Stomach (tissue), 9 donors: ENCODE measurements around the gene CASP12. TPM values are rescaled to one million over a fixed set of nuclear protein-coding genes. Genes with fewer than 3 reads are reported as not detected.

Experiments used
- DNase-seq, 2 donors: peaks; one replicate each; pipeline versions ENCODE4 v3.0.0 to v3.0.0-alpha.2; 2013 to 2019
- H3K27ac ChIP-seq, 5 donors: fragments of 200-600 bp in 4 of 5; sonication (generic) in 4 of 5; one replicate each; pipeline ENCODE4 v1.5.1; 2013 to 2019; ENCODE audit warnings: mild to moderate bottlenecking in 1 of 5, moderate library complexity in 1 of 5
- H3K27me3 ChIP-seq, 3 donors: fragments of 200-600 bp; sonication (generic); one replicate each; pipeline ENCODE4 v1.5.1; 2017 to 2019; ENCODE audit warnings: mixed run types in 1 of 3
- H3K36me3 ChIP-seq, 4 donors: fragments of 200-600 bp; sonication (generic); 1 replicate in 3 of 4; 2 replicates in 1 of 4; pipeline ENCODE4 v1.5.1; 2016 to 2019
- H3K4me1 ChIP-seq, 4 donors: fragments of 200-600 bp; sonication (generic); one replicate each; pipeline ENCODE4 v1.5.1; 2016 to 2019
- H3K4me3 ChIP-seq, 4 donors: fragments of 200-600 bp; sonication (generic) in 3 of 4; one replicate each; pipeline ENCODE4 v1.5.1; 2016 to 2019; ENCODE audit warnings: mild to moderate bottlenecking in 1 of 4
- H3K9me3 ChIP-seq, 4 donors: fragments of 200-600 bp; sonication (generic); one replicate each; pipeline ENCODE4 v1.5.1; 2016 to 2019
- CTCF ChIP-seq, 7 experiments: fragments of 450-650 bp in 4 of 7; fragments of 200-600 bp in 3 of 7; sonication (generic) in 3 of 7; IDR thresholded peaks; one replicate each; pipeline ENCODE4 v1.5.1; 2016 to 2019; ENCODE audit warnings: antibody characterized with exemption in 7 of 7, control low read depth in 2 of 7, mild to moderate bottlenecking in 1 of 7
- EP300 ChIP-seq: sonication (generic); formaldehyde crosslinking; IDR thresholded peaks from one replicate; pipeline ENCODE4 v1.6.1; 2017; ENCODE audit warnings: antibody characterized with exemption
- POLR2A ChIP-seq, 4 donors: fragments of 450-650 bp; IDR thresholded peaks; one replicate each; pipeline ENCODE4 v1.6.1; 2016; ENCODE audit warnings: antibody characterized with exemption in 4 of 4, control low read depth in 2 of 4, mild to moderate bottlenecking in 1 of 4, moderate library complexity in 1 of 4
- POLR2AphosphoS5 ChIP-seq, 3 donors: sonication (generic); formaldehyde crosslinking; IDR thresholded peaks; one replicate each; pipeline ENCODE4 v1.6.1; 2016; ENCODE audit warnings: antibody characterized with exemption in 3 of 3
- WGBS, 5 donors: extraction: QIAGEN DNeasy Blood & Tissue Kit in 3 of 5; methylation state at CpG; one replicate each; pipeline versions ENCODE4 v1.1.5 to v1.1.7; 2013 to 2018; 5-methylcytosine and 5-hydroxymethylcytosine counted together
- intact Hi-C: fragments of 100-400 bp; cut with DNase I; formaldehyde crosslinking; loops from one replicate; pipeline ENCODE4 v1.15.1; 2023; ENCODE audit warnings: low total_unique reads
- polyA plus RNA-seq, 3 donors: library from polyadenylated mRNA; stranded (reverse); fragments of 200-250 nt; gene quantifications; one replicate each; pipeline ENCODE4 v1.2.3, GENCODE V29; 2013
- total RNA-seq, 5 donors: library from RNA; depleted of rRNA; stranded (reverse); fragments of >200 nt; gene quantifications; one replicate each; pipeline versions ENCODE4 v1.1.0 to v1.2.3, GENCODE V29; 2014 to 2016
- donor health status: healthy with polysubstance abuse.
- donor health status: Bipolar disorder and iron deficiency.
- donor health status: healthy.

The CASP12 gene
- total and polyA plus RNA-seq, 8 donors, result 0.23 to 8.5 (median 2.2) TPM; not detected in 3

GRCh38 chr11:104883342-104883741 lies 14.9 kb downstream of the CASP12 start:
- WGBS, 5 donors, result 85 to 94% (median 92%) methylated on average over 2 of the region's 2 CpGs
- H3K9me3 ChIP-seq, result no peaks in the 10 kb centered on the region
- intact Hi-C loops, result no loop called here
- TF ChIP-seq CTCF (IDR thresholded peaks at IDR 0.05), result no peak
- TF ChIP-seq POLR2AphosphoS5 (IDR thresholded peaks at IDR 0.05), result no peak
- no peak for TF ChIP-seq EP300
- H3K27ac ChIP-seq, result no peak overlapping the region
- DNase-seq, result no peak
- no peak overlapping the region for H3K4me3 ChIP-seq
- H3K4me1 ChIP-seq, result no peaks in the 10 kb centered on the region
- H3K27me3 ChIP-seq, result no peaks in the 10 kb centered on the region
- H3K36me3 ChIP-seq, result peaks cover 0 to 13% (median 3%) of the 10 kb centered on the region in 4 donors

- Histone ChIP-seq H3K27ac (no peak overlapping the region), H3K27me3 (no peaks in the 10 kb centered on the region), H3K4me3 (no peak overlapping the region), H3K4me1 (no peaks in the 10 kb centered on the region), H3K36me3 (peaks cover 0 to 4% (median under 1%) of the 10 kb centered on the region in 4 donors), H3K9me3 (no peaks in the 10 kb centered on the region)
- TF ChIP-seq POLR2AphosphoS5 (IDR thresholded peaks at IDR 0.05), result no peak
- TF ChIP-seq POLR2A (IDR thresholded peaks at IDR 0.05), result no peak
- TF ChIP-seq CTCF (IDR thresholded peaks at IDR 0.05), result no peak
- no peak for TF ChIP-seq EP300
- 70 to 92% (median 77%) methylated on average over 3 of the region's 3 CpGs for WGBS, 5 donors
- no peak for DNase-seq
- intact Hi-C loops, result no loop called here
Measured at GRCh38 chr11:104881117-104881794, 17.0 kb downstream of the CASP12 start.

GRCh38 chr11:104879514-104880190 lies 18.6 kb downstream of the CASP12 start:
- H3K4me3 ChIP-seq, result no peak overlapping the region
- 93 to 97% (median 95%) methylated on average over 5 of the region's 5 CpGs for WGBS, 5 donors
- H3K9me3 ChIP-seq, result no peaks in the 10 kb centered on the region
- H3K27ac ChIP-seq, result no peak overlapping the region
- TF ChIP-seq CTCF (IDR thresholded peaks at IDR 0.05) (no peak), EP300 (no peak)
- intact Hi-C loops, result no loop called here
- DNase-seq, result no peak
- H3K4me1 ChIP-seq, result no peaks in the 10 kb centered on the region
- H3K36me3 ChIP-seq, result no peaks in the 10 kb centered on the region
- no peaks in the 10 kb centered on the region for H3K27me3 ChIP-seq

- Histone ChIP-seq H3K27ac (peak overlapping the region in 1 of 5 donors; percentile 7), H3K4me1 (no peaks in the 10 kb centered on the region), H3K36me3 (no peaks in the 10 kb centered on the region), H3K27me3 (no peaks in the 10 kb centered on the region), H3K4me3 (no peak overlapping the region), H3K9me3 (no peaks in the 10 kb centered on the region)
- 67 to 80% (median 74%) methylated on average over 5 of the region's 5 CpGs for WGBS, 5 donors
- DNase-seq, result peak in 1 of 2 donors; percentile 18
- TF ChIP-seq EP300, result no peak
- no peak for TF ChIP-seq POLR2AphosphoS5 (IDR thresholded peaks at IDR 0.05)
- TF ChIP-seq CTCF (IDR thresholded peaks at IDR 0.05), result no peak
- TF ChIP-seq POLR2A (IDR thresholded peaks at IDR 0.05), result no peak
- intact Hi-C loops, result no loop called here
Measured at GRCh38 chr11:104876861-104877431, 21.3 kb downstream of the CASP12 start.
